H1 (cell line): ENCODE data around the gene KIT. TPM values are rescaled to one million over a fixed set of nuclear protein-coding genes. Genes with fewer than 3 reads are reported as not detected.

Source experiments
- CTCF ChIA-PET: fragments of 300-600 bp; sonication (Branson Sonifier 250); formaldehyde crosslinking; loops from one replicate; lab custom pipeline; 2021; ENCODE audit not compliant: partially characterized antibody; lab: Charles Lee
- POLR2A ChIA-PET: fragments of 300-600 bp; sonication (Branson Sonifier 250); formaldehyde crosslinking; loops from one replicate; lab custom pipeline; 2021; ENCODE audit warnings: inconsistent platforms; ENCODE audit not compliant: partially characterized antibody; lab: Charles Lee
- DNase-seq, 2 experiments: peaks; one replicate each; pipeline versions ENCODE4 v3.0.0 to v3.0.0-alpha.2; 2010 to 2022; ENCODE audit warnings: low spot score in 2 of 2, low read depth in 1 of 2, mixed read lengths in 1 of 2
- FAIRE-seq: peaks from 2 replicates; lab custom pipeline; 2011; peaks lifted over from hg19 to GRCh38; lab: Jason Lieb, UNC
- H2AFZ ChIP-seq: 2 replicates; pipeline ENCODE4 v1.8.1; 2012; ENCODE audit warnings: low read length, inconsistent platforms
- H2AK5ac ChIP-seq: 2 replicates; pipeline ENCODE4 v1.6.1; 2013; ENCODE audit warnings: low read depth, low read length
- H2BK120ac ChIP-seq: replicated peaks from 2 replicates; pipeline ENCODE3; 2013; ENCODE audit warnings: low read depth, low read length, inconsistent platforms
- H2BK12ac ChIP-seq: 2 replicates; pipeline ENCODE4 v1.6.1; 2013; ENCODE audit warnings: low read depth, low read length
- H2BK15ac ChIP-seq: 2 replicates; pipeline ENCODE4 v1.6.1; 2013; ENCODE audit warnings: low read length
- H2BK20ac ChIP-seq: 2 replicates; pipeline ENCODE4 v1.6.1; 2013; ENCODE audit warnings: low read length
- H2BK5ac ChIP-seq: 2 replicates; pipeline ENCODE4 v1.6.1; 2013; ENCODE audit warnings: low read depth, low read length
- H3K14ac ChIP-seq: 2 replicates; pipeline ENCODE4 v1.6.1; 2013; ENCODE audit warnings: inconsistent platforms; ENCODE audit not compliant: insufficient read length
- H3K18ac ChIP-seq: 2 replicates; pipeline ENCODE4 v1.6.1; 2013; ENCODE audit warnings: low read length; ENCODE audit errors: extremely low read depth
- H3K23ac ChIP-seq: 2 replicates; pipeline ENCODE4 v1.6.1; 2013; ENCODE audit warnings: inconsistent platforms; ENCODE audit not compliant: insufficient read length
- H3K23me2 ChIP-seq: 2 replicates; pipeline ENCODE4 v1.6.1; 2013; ENCODE audit warnings: low read depth, low read length
- H3K27ac ChIP-seq: 2 replicates; pipeline ENCODE4 v1.6.1; 2011; ENCODE audit warnings: low read depth, low read length, inconsistent platforms
- H3K27me3 ChIP-seq, 4 experiments: replicated peaks in 1 of 4; 1 replicate in 1 of 4; 2 replicates in 3 of 4; pipeline versions ENCODE4 v1.6.1 to v1.8.1; 2011 to 2013; ENCODE audit warnings: low read length in 3 of 4, mild to moderate bottlenecking in 3 of 4, inconsistent platforms in 2 of 4, mixed read lengths in 2 of 4, moderate library complexity in 1 of 4; ENCODE audit not compliant: control insufficient read depth in 3 of 4, insufficient read depth in 3 of 4; ENCODE audit errors: extremely low read depth in 1 of 4
- H3K36me3 ChIP-seq, 4 experiments: 2 replicates each; pipeline versions ENCODE4 v1.6.1 to v1.8.1; 2011 to 2013; ENCODE audit warnings: mild to moderate bottlenecking in 4 of 4, low read length in 3 of 4, moderate library complexity in 2 of 4, control low read depth in 1 of 4, inconsistent platforms in 1 of 4; ENCODE audit not compliant: insufficient read depth in 4 of 4, control insufficient read depth in 2 of 4
- H3K4ac ChIP-seq: replicated peaks from 2 replicates; pipeline ENCODE3; 2013; ENCODE audit warnings: low read length, low read depth, mixed read lengths, inconsistent platforms; ENCODE audit not compliant: insufficient read length
- H3K4me1 ChIP-seq, 4 experiments: replicated peaks in 1 of 4; 1 replicate in 1 of 4; 2 replicates in 3 of 4; pipeline versions ENCODE4 v1.6.1 to v1.8.1; 2011 to 2013; ENCODE audit warnings: low read length in 3 of 4, inconsistent platforms in 2 of 4, mixed read lengths in 1 of 4; ENCODE audit not compliant: insufficient read depth in 4 of 4, control insufficient read depth in 3 of 4
- H3K4me2 ChIP-seq, 2 experiments: 2 replicates each; pipeline versions ENCODE4 v1.6.1 to v1.8.1; 2011 to 2013; ENCODE audit warnings: low read depth in 2 of 2, low read length in 2 of 2, control low read depth in 1 of 2, inconsistent platforms in 1 of 2, mild to moderate bottlenecking in 1 of 2; ENCODE audit not compliant: insufficient read depth in 1 of 2
- H3K4me3 ChIP-seq, 4 experiments: fragments of 200-600, 300-600 bp in 1 of 4; sonication (generic), shearing (Covaris generic), sonication (Bioruptor Twin) in 1 of 4; 2 replicates each; pipeline versions ENCODE4 v1.5.1 to v1.8.1; 2011 to 2016; ENCODE audit warnings: low read length in 4 of 4, low read depth in 3 of 4, control low read depth in 2 of 4, inconsistent platforms in 2 of 4, mild to moderate bottlenecking in 2 of 4, mixed read lengths in 1 of 4, moderate library complexity in 1 of 4; ENCODE audit not compliant: insufficient read depth in 2 of 4; ENCODE audit errors: extremely low read depth in 1 of 4
- H3K56ac ChIP-seq: replicated peaks from 2 replicates; pipeline ENCODE3; 2013; ENCODE audit warnings: low read depth, mild to moderate bottlenecking, mixed read lengths, low read length, inconsistent platforms; ENCODE audit not compliant: insufficient read length
- H3K79me1 ChIP-seq: 2 replicates; pipeline ENCODE4 v1.6.1; 2013; ENCODE audit warnings: low read depth, low read length, control low read depth
- H3K79me2 ChIP-seq, 2 experiments: 2 replicates each; pipeline versions ENCODE4 v1.6.1 to v1.8.1; 2012 to 2013; ENCODE audit warnings: low read length in 2 of 2, mild to moderate bottlenecking in 2 of 2, inconsistent platforms in 1 of 2; ENCODE audit not compliant: insufficient read depth in 2 of 2, control insufficient read depth in 1 of 2
- H3K9ac ChIP-seq, 4 experiments: replicated peaks in 1 of 4; 1 replicate in 1 of 4; 2 replicates in 3 of 4; pipeline versions ENCODE4 v1.6.1 to v1.8.1; 2011 to 2013; ENCODE audit warnings: low read depth in 3 of 4, low read length in 3 of 4, control low read depth in 2 of 4, mild to moderate bottlenecking in 2 of 4, moderate library complexity in 2 of 4, inconsistent platforms in 1 of 4; ENCODE audit errors: extremely low read depth in 1 of 4
- H3K9me3 ChIP-seq, 2 experiments: 2 replicates each; pipeline versions ENCODE4 v1.6.1 to v1.8.1; 2012 to 2013; ENCODE audit warnings: mild to moderate bottlenecking in 2 of 2, moderate library complexity in 2 of 2, control low read depth in 1 of 2, inconsistent platforms in 1 of 2, low read depth in 1 of 2, low read length in 1 of 2, mixed read lengths in 1 of 2; ENCODE audit not compliant: insufficient read depth in 2 of 2
- H4K20me1 ChIP-seq, 2 experiments: replicated peaks in 1 of 2; 2 replicates each; pipeline versions ENCODE3 to v1.8.1; 2011 to 2013; ENCODE audit warnings: inconsistent platforms in 2 of 2, low read length in 2 of 2, mild to moderate bottlenecking in 1 of 2; ENCODE audit not compliant: insufficient read depth in 2 of 2, control insufficient read depth in 1 of 2
- H4K5ac ChIP-seq: 2 replicates; pipeline ENCODE4 v1.6.1; 2013; ENCODE audit warnings: low read length, low read depth, mixed read lengths, inconsistent platforms; ENCODE audit not compliant: insufficient read length
- H4K8ac ChIP-seq: 2 replicates; pipeline ENCODE4 v1.8.0; 2013; ENCODE audit warnings: mild to moderate bottlenecking, moderate library complexity, low read length, inconsistent platforms; ENCODE audit not compliant: insufficient read depth; ENCODE audit errors: extremely low read depth
- H4K91ac ChIP-seq: replicated peaks from 2 replicates; pipeline ENCODE3; 2013; ENCODE audit warnings: low read length, mixed read lengths, inconsistent platforms; ENCODE audit not compliant: insufficient read length
- BACH1 ChIP-seq: IDR thresholded peaks from 2 replicates; pipeline ENCODE4 v1.6.1; 2012; ENCODE audit warnings: low read length, improper control_type of control experiment
- EGR1 ChIP-seq: IDR thresholded peaks from 2 replicates; pipeline ENCODE4 v1.6.1; 2011; ENCODE audit warnings: low read depth, low read length, borderline replicate concordance
- EP300 ChIP-seq, 2 experiments: IDR thresholded peaks; 1 replicate in 1 of 2; 2 replicates in 1 of 2; pipeline ENCODE4 v1.6.1; 2011 to 2012; ENCODE audit warnings: low read depth in 2 of 2, low read length in 2 of 2, mild to moderate bottlenecking in 2 of 2, borderline replicate concordance in 1 of 2, inconsistent platforms in 1 of 2, moderate library complexity in 1 of 2
- JUN ChIP-seq: IDR thresholded peaks from 2 replicates; pipeline ENCODE4 v1.6.1; 2011; ENCODE audit warnings: low read depth, mild to moderate bottlenecking, improper control_type of control experiment, low read length
- KDM1A ChIP-seq: fragments of 200-600, 300-600 bp; sonication (generic); IDR thresholded peaks from 2 replicates; pipeline ENCODE4 v1.7.1; 2016; ENCODE audit warnings: mild to moderate bottlenecking, low read length, borderline replicate concordance
- PHF8 ChIP-seq: fragments of 200-600 bp; sonication (generic); conservative IDR thresholded peaks from 2 replicates; pipeline ENCODE4 v1.7.1; 2012; ENCODE audit warnings: low read depth, mild to moderate bottlenecking, inconsistent platforms, low read length, moderate library complexity
- SP1 ChIP-seq: IDR thresholded peaks from 2 replicates; pipeline ENCODE4 v1.6.1; 2011; ENCODE audit warnings: low read depth, low read length
- SRF ChIP-seq: IDR thresholded peaks from 2 replicates; pipeline ENCODE4 v1.6.1; 2011; ENCODE audit warnings: mild to moderate bottlenecking, low read depth, low read length, moderate library complexity
- TCF12 ChIP-seq: IDR thresholded peaks from 2 replicates; pipeline ENCODE4 v1.6.1; 2011; ENCODE audit warnings: low read depth, mild to moderate bottlenecking, low read length
- WGBS, 2 experiments: shearing (Covaris generic) in 1 of 2; methylation state at CpG; one replicate each; pipeline versions ENCODE4 v1.1.6 to v1.1.7; 2013 to 2015; ENCODE audit warnings: low lambda C conversion rate in 2 of 2, mixed read lengths in 2 of 2, inconsistent platforms in 1 of 2, low coverage in 1 of 2, missing lambda C conversion rate in 1 of 2; ENCODE audit not compliant: insufficient replicate concordance in 2 of 2, insufficient coverage in 1 of 2, insufficient read length in 1 of 2; ENCODE audit errors: extremely low coverage in 1 of 2, missing lambda C conversion rate in 1 of 2; 5-methylcytosine and 5-hydroxymethylcytosine counted together
- polyA plus RNA-seq, 7 experiments: library from polyadenylated mRNA; depleted of rRNA in 3 of 7; stranded (reverse) in 5 of 7; unstranded in 2 of 7; fragments of >200 nt in 5 of 7; fragments of 200-250 nt in 2 of 7; gene quantifications; 1 replicate in 5 of 7; 2 replicates in 1 of 7; 4 replicates in 1 of 7; pipeline versions ENCODE4 v1.2.1 to v1.2.3, GENCODE V29; 2011 to 2013; ENCODE audit warnings: missing spikeins in 2 of 7, mixed read lengths in 2 of 7
- total RNA-seq: library from RNA; stranded (reverse); fragmentation: NEBNext Ultra II Directional; extraction: Animal tissue kit (Norgen Biotek cat#: 25700); gene quantifications from 2 replicates; pipeline ENCODE4 v1.2.1, GENCODE V29; 2021

The KIT gene
- total and polyA plus RNA-seq, 2 of the 8 experiments (the other 6 are each of a cell fraction or from before 2014, with no cell fraction given) = 14.4 to 24.8 TPM

DNA sequence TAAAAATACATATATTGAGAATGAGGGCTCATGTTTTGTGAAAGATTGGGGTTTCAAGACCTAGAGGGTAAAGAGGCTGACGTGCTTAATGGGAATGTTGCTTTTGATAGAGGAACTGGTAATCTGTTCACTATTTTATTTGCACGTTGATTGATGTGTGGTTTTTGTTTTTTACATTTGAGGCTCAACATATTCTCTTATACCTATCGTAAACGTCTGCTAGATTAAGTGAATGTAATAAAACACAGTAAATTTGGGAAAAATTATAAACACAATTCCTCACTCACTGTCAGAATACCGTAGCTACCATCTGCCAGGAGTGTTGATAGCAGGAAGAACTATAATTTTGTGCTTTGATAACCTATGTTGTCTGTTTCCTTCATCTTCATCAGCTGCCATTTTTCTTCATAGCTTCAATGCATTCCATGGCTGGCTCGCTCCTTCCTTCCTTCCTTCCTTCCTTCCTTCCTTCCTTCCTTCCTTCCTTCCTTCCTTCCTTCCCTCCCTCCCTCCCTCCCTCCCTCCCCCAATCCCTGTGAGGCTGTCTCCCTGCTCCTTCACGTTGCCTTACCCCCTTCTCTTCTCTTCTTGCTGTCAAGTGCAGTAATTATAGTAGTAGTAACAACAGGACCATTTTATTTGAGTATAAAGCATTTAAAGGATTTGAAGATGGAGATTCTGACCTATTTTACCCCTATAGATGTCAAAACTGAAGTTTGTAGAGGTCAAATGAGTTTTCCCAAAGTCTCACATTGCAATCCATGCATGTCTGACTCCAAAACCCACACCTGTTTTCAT, 20.3 kb downstream of the KIT start:
- no peak overlapping the region for H3K23ac ChIP-seq
- H3K4ac ChIP-seq = no peak overlapping the region
- H3K9me3 ChIP-seq = no peaks in the 10 kb centered on the region
- no peaks in the 10 kb centered on the region; the same call in 1 of the 2 replicates for H3K79me1 ChIP-seq
- no peak overlapping the region for H2AK5ac ChIP-seq
- no peak overlapping the region for H4K5ac ChIP-seq
- no peak overlapping the region for H2BK20ac ChIP-seq
- H2AFZ ChIP-seq = no peak overlapping the region
- DNase-seq (no peak), FAIRE-seq (no peak)
- H2BK5ac ChIP-seq = no peak overlapping the region
- no peak overlapping the region for H3K18ac ChIP-seq
- no peak overlapping the region for H3K27ac ChIP-seq
- no peak overlapping the region for H3K4me3 ChIP-seq
- peaks cover 2 to 5% of the 10 kb centered on the region in 2 experiments for H4K20me1 ChIP-seq
- POLR2A ChIA-PET = interaction anchor here (0.9 to 1.3 kb wide), 2 partner anchors 12 to 359 kb away, joined by 3 read pairs; no protein-coding TSS in a partner anchor
- H3K56ac ChIP-seq = no peak overlapping the region
- H3K27me3 ChIP-seq = no peaks in the 10 kb centered on the region
- H3K9ac ChIP-seq = no peak overlapping the region
- H3K23me2 ChIP-seq = no peaks in the 10 kb centered on the region
- no peak overlapping the region for H4K8ac ChIP-seq
- H3K4me1 ChIP-seq = peaks cover 9 to 19% (median 14%) of the 10 kb centered on the region in 4 experiments; a peak in 6 of 7 replicates
- H3K79me2 ChIP-seq = peaks cover 0 to 51% of the 10 kb centered on the region in 2 experiments; a peak in 2 of 4 replicates
- H2BK120ac ChIP-seq = no peak overlapping the region
- 86% methylated on average over 6 of the region's 7 CpGs; no CpG with 5 or more reads in 1 of the 2 experiments for WGBS, 2 experiments
- no peaks in the 10 kb centered on the region for H3K36me3 ChIP-seq
- H3K4me2 ChIP-seq = no peak overlapping the region
- H4K91ac ChIP-seq = no peak overlapping the region
- no peak overlapping the region for H3K14ac ChIP-seq
- no peak overlapping the region for H2BK12ac ChIP-seq
- CTCF ChIA-PET = interaction anchor here (0.6 to 2.9 kb wide), 7 partner anchors 11 to 354 kb away, joined by 3 to 9 read pairs (median 4); no protein-coding TSS in a partner anchor
- H2BK15ac ChIP-seq = no peak overlapping the region
- no peak for TF ChIP-seq JUN
- TF ChIP-seq EGR1 = no peak
- no peak for TF ChIP-seq PHF8
- TF ChIP-seq SP1 = no peak
- TF ChIP-seq SRF = no peak
- no peak for TF ChIP-seq BACH1
- TF ChIP-seq TCF12 = no peak
- TF ChIP-seq KDM1A = no peak
- no peak for TF ChIP-seq EP300 (IDR thresholded peaks at IDR 0.05; ENCODE audit: borderline replicate concordance in 1 of 2, low read depth in 2 of 2, low read length in 2 of 2)
